Esophagus squamous epithelium (tissue), 5 donors: ENCODE results near the gene CRACDL. TPM values are rescaled to one million over a fixed set of nuclear protein-coding genes. Genes with fewer than 3 reads are reported as not detected.

Source experiments
- DNase-seq: peaks from one replicate; lab custom pipeline; 2025; lab: John Stamatoyannopoulos, UW
- H3K27ac ChIP-seq, 4 donors: fragments of 200-600 bp; sonication (generic); one replicate each; pipeline ENCODE4 v1.5.1; 2016 to 2019; ENCODE audit warnings: mild to moderate bottlenecking in 1 of 4
- H3K27me3 ChIP-seq, 4 donors: fragments of 200-600 bp; sonication (generic); 1 replicate in 3 of 4; 2 replicates in 1 of 4; pipeline versions ENCODE4 v1.5.1 to v1.6.0; 2017 to 2021; ENCODE audit warnings: antibody characterized with exemption in 1 of 4
- H3K36me3 ChIP-seq, 3 donors: fragments of 200-600 bp; sonication (generic); one replicate each; pipeline ENCODE4 v1.5.1; 2016 to 2019
- H3K4me1 ChIP-seq, 3 donors: fragments of 200-600 bp; sonication (generic); one replicate each; pipeline ENCODE4 v1.5.1; 2017 to 2019
- H3K4me3 ChIP-seq, 4 donors: fragments of 200-600 bp; sonication (generic); 1 replicate in 3 of 4; 2 replicates in 1 of 4; pipeline ENCODE4 v1.5.1; 2016 to 2019; ENCODE audit warnings: mild to moderate bottlenecking in 2 of 4, moderate library complexity in 1 of 4
- H3K9me3 ChIP-seq, 3 donors: fragments of 200-600 bp; sonication (generic); one replicate each; pipeline ENCODE4 v1.5.1; 2016 to 2019
- CTCF ChIP-seq, 6 experiments: fragments of 450-650 bp in 4 of 6; fragments of 200-600 bp in 2 of 6; sonication (generic) in 2 of 6; IDR thresholded peaks; one replicate each; pipeline ENCODE4 v1.5.1; 2016 to 2019; ENCODE audit warnings: antibody characterized with exemption in 6 of 6, mild to moderate bottlenecking in 4 of 6, moderate library complexity in 4 of 6
- POLR2A ChIP-seq, 4 donors: fragments of 450-650 bp; IDR thresholded peaks; one replicate each; pipeline ENCODE4 v1.6.1; 2017; ENCODE audit warnings: antibody characterized with exemption in 4 of 4, mild to moderate bottlenecking in 4 of 4, moderate library complexity in 3 of 4
- WGBS, 2 donors: methylation state at CpG; one replicate each; pipeline ENCODE4 v1.1.5; 2018; 5-methylcytosine and 5-hydroxymethylcytosine counted together
- intact Hi-C: fragments of 100-400 bp; cut with DNase I; formaldehyde crosslinking; loops from one replicate; pipeline ENCODE4 v1.15.0; 2022
- total RNA-seq, 4 donors: library from RNA; depleted of rRNA; stranded (reverse); fragments of >200 nt; gene quantifications; one replicate each; pipeline ENCODE4 v1.1.0, GENCODE V29; 2016
- donor health status: DM: yes; HTN: yes; CAD: no.

Gene CRACDL
- total RNA-seq, 4 donors from 2014 or later = 6.5 to 33.6 (median 9.7) TPM

GRCh38 chr2:98777076-98777475 lies 158.9 kb downstream of the CRACDL start:
- Histone ChIP-seq H3K36me3 (no peaks in the 10 kb centered on the region), H3K4me1 (peaks cover 0 to 16% (median 6%) of the 10 kb centered on the region in 3 donors), H3K27me3 (no peaks in the 10 kb centered on the region), H3K4me3 (no peak overlapping the region), H3K9me3 (peaks cover 0 to 3% (median 3%) of the 10 kb centered on the region in 3 donors), H3K27ac (no peak overlapping the region)
- WGBS, 2 donors = 78 to 81% methylated on average over 6 of the region's 6 CpGs
- no peak for DNase-seq
- intact Hi-C loops = no loop called here
- TF ChIP-seq POLR2A (IDR thresholded peaks at IDR 0.05) (no peak), CTCF (IDR thresholded peaks at IDR 0.05) (no peak)

GRCh38 chr2:98776136-98776535 lies 159.9 kb downstream of the CRACDL start:
- DNase-seq = no peak
- no peaks in the 10 kb centered on the region for H3K36me3 ChIP-seq
- H3K27ac ChIP-seq = peak overlapping the region in 2 of 4 donors; percentile 44 to 63
- TF ChIP-seq POLR2A (IDR thresholded peaks at IDR 0.05) (no peak), CTCF (IDR thresholded peaks at IDR 0.05) (no peak)
- no peak overlapping the region for H3K4me3 ChIP-seq
- H3K27me3 ChIP-seq = no peaks in the 10 kb centered on the region
- intact Hi-C loops = no loop called here
- peaks cover 0 to 19% (median 6%) of the 10 kb centered on the region in 3 donors for H3K4me1 ChIP-seq
- 75% methylated on average over 1 of the region's 1 CpG for WGBS, 2 donors
- H3K9me3 ChIP-seq = no peaks in the 10 kb centered on the region

GRCh38 chr2:98775146-98775986 lies 160.7 kb downstream of the CRACDL start:
- TF ChIP-seq POLR2A (IDR thresholded peaks at IDR 0.05) (no peak), CTCF (IDR thresholded peaks at IDR 0.05) (no peak)
- H3K4me1 ChIP-seq = peaks cover 0 to 21% (median 6%) of the 10 kb centered on the region in 3 donors
- no peaks in the 10 kb centered on the region for H3K27me3 ChIP-seq
- H3K36me3 ChIP-seq = no peaks in the 10 kb centered on the region
- 51 to 84% methylated on average over 11 to 17 of the region's 20 CpGs for WGBS, 2 donors
- H3K27ac ChIP-seq = peak overlapping the region in 3 of 4 donors; percentile 11 to 63 (median 44)
- no peak for DNase-seq
- H3K4me3 ChIP-seq = peak overlapping the region in 2 of 4 donors; percentile 9 to 24
- H3K9me3 ChIP-seq = no peaks in the 10 kb centered on the region
- intact Hi-C loops = no loop called here

- H3K27ac ChIP-seq = no peak overlapping the region
- 88 to 97% methylated on average over 3 of the region's 4 CpGs for WGBS, 2 donors
- DNase-seq = no peak
Measured at GRCh38 chr2:98773907-98774306, 162.1 kb downstream of the CRACDL start.

More at GRCh38 chr2:98773907-98774306, 162.1 kb downstream of the CRACDL start:
- TF ChIP-seq CTCF (IDR thresholded peaks at IDR 0.05) = no peak
- TF ChIP-seq POLR2A (IDR thresholded peaks at IDR 0.05) = no peak
- H3K4me3 ChIP-seq = no peak overlapping the region
- peaks cover 0 to 33% (median 6%) of the 10 kb centered on the region in 3 donors for H3K4me1 ChIP-seq
- no peaks in the 10 kb centered on the region for H3K9me3 ChIP-seq
- intact Hi-C loops = no loop called here
- no peaks in the 10 kb centered on the region for H3K36me3 ChIP-seq
- no peaks in the 10 kb centered on the region for H3K27me3 ChIP-seq
